Endometrium (tissue), 2 donors: ENCODE data around the gene TLE2.

Experiments
- FAIRE-seq: peaks from 2 replicates; lab custom pipeline; 2012; peaks lifted over from hg19 to GRCh38; lab: Jason Lieb, UNC
- donor health status: control.
- donor health status: control.

The TLE2 gene

GRCh38 chr19:3029065-3029923, at the start of gene TLE2:
Gene TLE2 (minus strand): TSS chr19:3029280. CDS start chr19:3028904, 376 bp downstream.
- FAIRE-seq: no peak

- FAIRE-seq: no peak
These were observed 46.7 kb upstream of the TLE2 start for GRCh38 chr19:3075605-3076431.

- FAIRE-seq: no peak
These were observed 45.0 kb upstream of the TLE2 start for GRCh38 chr19:3073931-3074595.

- FAIRE-seq: no peak
These were observed 44.1 kb upstream of the TLE2 start for GRCh38 chr19:3073159-3073563.

GRCh38 chr19:3071768-3072167, 42.7 kb upstream of the TLE2 start:
- FAIRE-seq: no peak

- no peak for FAIRE-seq
These were observed 39.0 kb upstream of the TLE2 start for GRCh38 chr19:3068071-3068470.

- no peak for FAIRE-seq
These were observed 38.5 kb upstream of the TLE2 start for GRCh38 chr19:3067563-3067962.

- FAIRE-seq: no peak
These were observed 37.5 kb upstream of the TLE2 start for GRCh38 chr19:3066482-3067049.

- no peak for FAIRE-seq
These were observed 36.7 kb upstream of the TLE2 start for GRCh38 chr19:3065675-3066357.

GRCh38 chr19:3064011-3064330, 34.9 kb upstream of the TLE2 start:
- FAIRE-seq: no peak

GRCh38 chr19:3062165-3063105, 33.4 kb upstream of the TLE2 start, which contains the start of gene TLE5:
Gene TLE5 (minus strand): TSS chr19:3062495. CDS start chr19:3062200, 295 bp downstream.
- FAIRE-seq: no peak

GRCh38 chr19:3061182-3062161, 32.4 kb upstream of the TLE2 start:
- FAIRE-seq: no peak

- FAIRE-seq: no peak
These were observed 31.7 kb upstream of the TLE2 start for GRCh38 chr19:3060857-3061181.

GRCh38 chr19:3059653-3060052, 30.6 kb upstream of the TLE2 start:
- FAIRE-seq: no peak

- FAIRE-seq: no peak
These were observed 29.8 kb upstream of the TLE2 start for GRCh38 chr19:3058821-3059314.

GRCh38 chr19:3058009-3058820, 29.1 kb upstream of the TLE2 start:
- FAIRE-seq: no peak

- FAIRE-seq: no peak
These were observed 28.2 kb upstream of the TLE2 start for GRCh38 chr19:3057275-3057714.

- FAIRE-seq: no peak
These were observed 27.5 kb upstream of the TLE2 start for GRCh38 chr19:3056417-3057088.
